ENCODE measurements around the gene KIAA0825.

DNA sequence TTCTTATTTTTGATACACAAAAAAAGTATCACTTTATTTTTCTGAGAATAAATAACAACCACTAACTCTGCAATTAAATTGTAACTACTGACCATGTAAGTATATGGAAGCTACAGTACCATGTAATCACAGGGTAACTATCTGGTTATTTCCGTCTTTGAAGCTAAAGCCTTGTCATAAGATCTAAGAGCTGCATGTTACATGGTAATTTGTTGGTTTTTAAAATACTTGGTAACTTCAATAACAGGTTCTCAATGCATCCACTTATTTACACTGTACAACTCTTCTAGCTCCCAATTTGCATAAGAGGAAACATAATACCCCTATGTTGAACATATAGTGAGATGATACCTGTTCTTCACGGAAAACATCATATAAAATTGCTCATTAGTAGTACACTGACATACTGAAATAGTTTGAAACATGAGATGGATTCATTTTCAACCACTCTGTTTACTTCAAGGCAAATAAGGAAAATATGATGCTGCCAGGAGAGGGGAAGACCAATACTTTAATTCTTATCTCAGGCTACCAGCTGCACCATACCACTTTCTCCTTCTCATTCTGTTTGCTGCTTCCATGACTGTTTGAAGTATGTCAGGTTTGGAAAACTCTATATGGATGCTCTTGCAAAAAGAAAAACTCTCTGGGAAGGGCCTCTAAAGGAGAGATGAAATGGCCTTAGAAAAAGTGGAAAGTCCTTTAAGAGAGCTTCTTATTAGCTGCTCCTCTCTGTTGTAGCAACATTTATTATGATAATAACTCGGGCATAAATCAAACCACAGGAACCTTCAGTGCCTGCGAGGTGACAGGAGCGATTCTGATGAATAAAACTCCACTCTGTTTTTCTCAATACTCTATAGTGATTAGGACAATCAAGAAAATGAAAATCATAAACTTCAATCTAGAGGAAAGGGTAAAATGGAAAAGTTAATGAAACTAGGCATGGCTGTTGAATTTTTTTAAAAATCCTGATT, 150.2 kb downstream of the KIAA0825 start:
- TF ChIP-seq CTCF (conservative IDR thresholded peaks at IDR 0.05 in 1 of 2, IDR thresholded peaks at IDR 0.05 in 1 of 2; ENCODE audit: extremely low read depth in 1 of 2, insufficient read depth in 1 of 2, low read depth in 1 of 2, low read length in 2 of 2): no peak
- no peak for TF ChIP-seq EZH2 (IDR thresholded peaks at IDR 0.05; ENCODE audit: borderline replicate concordance, low read length)
